Measurements from ENCODE around the gene TFAP2A.
A peak's percentile ranks its signal among the peaks of the same experiment; 100 is the strongest.

TFAP2A gene

DNA sequence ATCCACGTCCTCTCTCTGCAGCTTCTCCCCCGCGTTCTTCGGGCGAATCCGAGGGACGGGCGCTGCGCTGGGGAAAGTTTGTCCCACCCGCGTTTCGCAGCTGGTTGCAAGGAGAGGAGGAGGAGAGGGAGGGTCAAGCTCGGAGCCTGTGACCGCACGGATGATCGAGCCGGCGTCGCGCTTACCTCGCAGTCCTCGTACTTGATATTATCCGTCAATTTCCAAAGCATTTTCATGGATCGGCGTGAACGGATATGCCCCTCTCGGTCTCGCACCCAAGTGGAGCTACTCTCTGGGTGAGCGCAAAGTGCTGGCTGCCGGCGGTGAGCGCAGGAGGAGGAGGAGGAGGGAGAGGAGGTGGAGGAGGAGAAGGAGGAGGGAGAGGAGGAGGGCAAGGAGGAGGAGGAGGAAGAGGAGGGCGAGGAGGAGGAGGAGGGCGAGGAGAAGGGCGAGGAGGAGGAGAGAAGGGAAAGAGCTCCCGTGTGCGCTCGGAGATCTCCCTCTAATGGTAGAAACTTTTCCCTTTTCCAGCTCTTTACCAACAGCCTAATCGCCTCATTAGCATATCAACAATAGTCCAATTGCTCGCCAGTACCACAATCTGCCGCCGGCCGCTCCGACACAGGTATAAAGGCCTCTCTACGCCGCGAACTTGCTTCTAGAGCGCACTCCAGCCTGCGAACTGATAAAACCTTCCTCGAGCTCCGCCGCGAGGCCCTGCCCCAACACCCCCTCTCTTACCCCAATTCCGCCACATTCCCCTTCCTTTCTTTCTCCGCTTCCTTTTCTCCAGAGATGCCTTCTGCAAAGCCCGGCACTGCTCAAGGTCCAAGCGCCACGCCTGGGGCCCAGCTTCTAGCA, at the start of gene TFAP2A:
Gene TFAP2A (minus strand): TSS at position 319 of the 861 bp plus-strand sequence. CDS start 83 bp downstream, at position 236.
- DNase-seq: no peak

DNA sequence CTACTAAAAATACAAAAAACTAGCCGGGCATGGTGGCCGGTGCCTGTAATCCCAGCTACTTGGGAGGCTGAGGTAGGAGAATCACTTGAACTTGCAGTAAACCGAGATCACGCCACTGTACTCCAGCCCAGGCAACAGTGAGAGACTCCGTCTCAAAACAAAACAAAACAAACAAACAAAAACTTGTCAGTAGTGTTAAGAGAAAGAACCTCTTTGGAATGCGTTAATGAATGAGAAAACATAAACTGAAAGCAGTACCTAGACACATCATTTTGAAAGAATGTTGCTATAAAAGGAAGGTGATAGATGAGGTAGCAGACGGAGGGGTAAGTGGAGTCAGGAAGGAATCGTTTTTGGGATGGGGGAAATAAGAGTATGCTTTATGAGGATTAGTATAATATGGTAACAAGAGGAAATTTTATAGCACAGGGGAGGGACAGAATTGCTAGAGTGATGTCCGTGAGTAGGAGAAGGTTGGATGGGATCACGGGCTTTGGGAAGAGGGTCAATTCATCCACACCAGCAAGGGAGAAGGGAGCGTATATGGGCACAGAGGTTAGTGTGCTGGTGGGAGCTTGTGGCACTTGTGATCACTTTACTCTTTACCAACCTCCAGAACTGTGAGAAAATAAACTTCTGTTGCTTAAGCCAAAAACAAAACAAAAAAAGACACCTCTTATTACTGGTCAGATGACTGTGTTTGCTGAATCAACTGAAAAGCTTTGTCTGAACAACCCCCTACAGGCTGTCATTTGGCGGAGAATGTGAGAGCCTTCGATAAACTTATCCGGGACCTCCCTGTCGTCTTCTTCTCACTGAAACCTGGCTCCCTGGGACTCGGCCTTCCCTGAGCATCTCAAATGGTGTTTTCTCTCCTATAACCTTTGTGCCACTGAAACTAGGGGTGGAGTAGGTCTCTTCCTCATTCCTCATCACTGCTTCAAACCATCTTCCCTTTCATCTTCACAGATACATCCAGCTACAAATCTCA, 48.9 kb upstream of the TFAP2A start:
- no peak for DNase-seq

DNA sequence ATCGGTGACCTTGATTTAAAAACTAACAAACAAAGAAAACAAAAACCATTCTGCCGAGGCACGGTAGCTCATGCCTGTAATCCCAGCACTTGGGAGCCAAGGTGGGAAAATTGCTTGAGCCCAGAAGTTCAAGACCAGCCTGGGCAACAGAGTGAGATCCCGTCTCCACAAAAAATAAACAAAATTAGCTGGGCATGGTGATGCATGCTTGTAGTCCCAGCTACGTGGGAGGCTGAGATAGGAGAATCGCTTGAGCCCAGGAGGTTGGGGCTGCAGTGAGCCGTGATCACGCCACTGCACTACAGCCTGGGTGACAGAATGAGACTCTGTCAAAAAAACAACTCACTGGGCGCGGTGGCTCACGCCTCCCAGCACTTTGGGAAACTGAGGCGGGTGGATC, 48.2 kb upstream of the TFAP2A start:
- no peak for DNase-seq

DNA sequence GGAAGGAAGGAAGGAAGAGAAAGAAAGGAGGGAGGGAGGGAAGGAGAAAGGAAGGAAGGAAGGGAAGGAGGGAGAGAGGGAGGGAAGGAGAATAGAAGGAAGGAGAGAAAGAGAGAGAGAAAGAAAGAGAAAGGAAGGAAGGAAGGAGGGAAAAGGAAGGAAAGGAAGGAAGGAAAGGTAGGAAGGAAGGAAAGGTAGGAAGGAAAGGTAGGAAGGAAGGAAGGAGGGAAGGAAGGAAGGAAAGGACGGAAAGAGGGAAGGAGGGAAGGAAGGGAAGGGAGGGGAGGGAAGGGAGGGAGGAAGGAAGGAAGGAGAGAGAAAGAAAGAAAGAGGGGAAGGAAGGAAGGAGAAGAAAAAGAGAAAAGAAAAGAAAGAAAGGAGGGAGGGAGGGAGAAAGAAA, 47.0 kb upstream of the TFAP2A start:
- DNase-seq: no peak

DNA sequence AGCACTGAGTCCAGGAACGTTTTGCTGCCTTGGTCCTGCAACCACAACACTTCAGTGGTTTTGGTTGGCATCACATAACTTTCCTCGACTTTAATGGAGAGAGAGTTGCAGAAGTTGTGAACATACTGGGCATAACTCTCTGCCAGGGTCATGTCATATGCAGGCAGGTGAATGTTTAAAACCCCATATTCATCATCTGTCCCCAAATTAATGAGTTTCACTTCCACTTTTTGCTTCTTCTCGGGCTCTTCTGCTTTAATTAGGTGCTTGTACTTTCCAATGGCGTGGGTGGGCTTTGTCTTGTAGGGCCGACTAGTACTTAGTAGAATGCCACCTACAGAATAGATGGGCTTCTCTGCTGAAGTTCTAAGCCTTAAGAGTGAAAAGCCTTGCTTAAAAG, 45.2 kb upstream of the TFAP2A start:
- no peak for DNase-seq

DNA sequence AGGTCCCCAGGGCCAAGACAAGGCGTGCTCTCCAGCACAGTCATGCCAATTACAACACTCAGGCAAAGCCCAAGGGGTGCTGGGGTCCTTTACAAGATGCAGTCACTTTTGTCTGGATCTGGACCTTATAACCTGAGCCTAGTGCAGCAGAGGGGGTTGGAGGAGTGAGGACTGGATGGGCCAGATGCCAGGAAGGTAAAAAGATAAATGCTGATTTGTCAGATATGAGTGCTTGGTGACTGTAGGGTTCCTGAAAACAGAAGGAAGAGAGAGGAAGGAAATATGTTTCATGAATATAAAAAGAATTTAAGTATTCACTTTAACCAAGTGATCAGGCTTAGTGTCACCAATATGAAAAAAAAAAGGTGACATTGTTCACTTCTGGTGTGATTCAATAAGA, 43.4 kb upstream of the TFAP2A start:
- DNase-seq: no peak

DNA sequence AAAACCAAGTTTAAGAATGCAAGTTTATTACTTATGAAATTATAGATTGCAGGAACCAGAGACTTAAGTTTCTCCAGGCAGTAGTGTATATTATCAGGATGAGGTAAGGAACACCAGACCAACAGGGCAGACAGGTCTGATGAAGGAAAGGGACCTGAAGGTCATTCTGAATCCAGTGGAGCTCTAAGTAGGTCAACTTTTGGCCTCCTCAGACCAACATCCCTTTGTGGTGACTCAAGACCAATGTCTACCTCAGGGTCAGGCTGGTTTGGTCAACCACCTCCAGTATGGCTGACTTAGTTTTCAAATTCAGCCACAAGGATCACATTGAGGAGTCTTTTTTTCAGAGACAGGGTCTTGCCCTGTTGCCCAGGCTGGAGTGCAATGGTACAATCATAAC, 38.7 kb upstream of the TFAP2A start:
- no peak for DNase-seq

DNA sequence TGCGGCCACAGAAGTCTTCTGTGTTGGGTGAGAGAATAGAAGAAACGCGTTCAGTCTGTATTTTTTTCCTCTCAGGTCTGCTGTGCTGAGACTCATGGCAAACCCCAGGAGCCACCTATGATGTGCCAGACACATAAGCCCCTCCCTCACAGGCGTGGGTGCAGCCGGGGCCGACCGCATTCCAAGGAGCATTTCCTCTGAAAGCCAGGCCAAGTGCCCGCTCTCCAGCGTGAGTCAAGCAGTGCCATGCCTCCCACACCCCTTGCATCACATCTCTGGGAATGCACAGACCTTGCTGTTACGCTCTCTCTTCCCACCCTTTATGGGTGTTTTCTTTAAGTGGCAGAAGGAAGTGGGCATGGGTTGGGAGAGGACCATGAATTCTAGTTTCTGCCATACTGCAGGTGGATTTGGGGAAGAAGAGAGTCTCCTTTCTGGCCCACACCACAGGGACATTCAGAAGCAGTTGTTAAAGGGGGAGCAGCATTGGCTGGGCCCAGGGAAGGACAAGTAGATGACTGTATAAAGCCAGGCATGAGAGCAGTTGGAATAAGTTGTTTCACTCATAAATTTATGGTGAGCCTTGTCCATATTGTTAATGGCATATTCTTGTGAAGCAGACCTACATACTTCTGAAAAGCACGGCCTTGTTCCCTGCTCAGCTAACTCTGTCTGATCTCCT, 37.1 kb upstream of the TFAP2A start:
- DNase-seq: no peak

DNA sequence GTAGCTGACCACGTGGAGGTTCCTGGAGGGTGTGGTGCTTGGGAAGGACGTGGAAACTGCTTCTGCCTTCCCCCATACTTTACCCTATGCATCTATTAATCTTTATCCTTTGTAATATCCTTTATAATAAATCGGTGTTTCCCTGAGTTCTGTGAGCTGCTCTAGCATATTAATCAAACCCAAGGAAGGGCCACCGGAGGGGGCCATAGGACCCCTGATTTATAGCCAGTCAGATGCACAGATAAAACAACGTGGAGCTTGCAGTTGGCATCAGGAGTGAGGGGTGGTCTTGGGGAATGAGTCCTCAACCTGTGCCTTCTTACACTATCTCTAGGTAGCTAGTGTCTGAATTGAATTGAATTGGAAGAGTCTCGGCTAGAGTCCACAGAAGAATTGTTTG, 36.5 kb upstream of the TFAP2A start:
- DNase-seq: no peak

DNA sequence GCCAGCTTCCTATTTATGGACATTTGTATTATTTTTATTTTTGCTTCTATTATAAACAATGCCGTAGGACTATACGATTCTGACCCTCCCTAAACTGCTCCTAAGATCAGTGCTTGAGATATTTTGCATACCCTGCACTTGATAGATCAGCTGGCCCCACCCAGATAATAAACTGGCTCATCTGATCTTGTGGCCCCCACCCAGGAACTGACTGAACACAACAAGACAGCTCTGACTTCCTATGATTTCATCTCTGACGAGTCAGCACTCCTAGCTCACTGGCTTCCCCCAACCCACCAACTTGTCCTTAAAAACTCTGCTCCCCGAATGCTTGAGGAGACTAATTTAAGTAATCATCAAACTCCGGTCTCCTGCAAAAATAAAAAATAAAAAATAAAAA, 34.9 kb upstream of the TFAP2A start:
- no peak for DNase-seq

DNA sequence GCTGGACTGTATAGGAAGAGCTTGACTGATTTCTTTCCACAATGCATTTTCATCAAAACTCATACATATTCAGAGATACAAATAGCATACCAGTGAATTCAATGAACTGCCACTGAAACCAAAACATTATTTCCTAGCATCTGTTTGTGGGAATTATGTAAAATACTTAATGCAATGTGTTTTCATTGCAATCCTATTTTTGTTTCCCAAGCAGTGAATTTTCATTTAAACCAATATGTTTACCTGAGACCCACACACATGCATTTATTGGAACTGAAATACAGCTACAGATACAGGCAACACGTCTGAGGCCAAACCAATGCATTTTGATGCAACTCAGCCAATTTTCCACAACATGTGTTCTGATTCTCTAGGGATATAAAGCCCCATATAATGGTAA, 33.2 kb upstream of the TFAP2A start:
- no peak for DNase-seq

DNA sequence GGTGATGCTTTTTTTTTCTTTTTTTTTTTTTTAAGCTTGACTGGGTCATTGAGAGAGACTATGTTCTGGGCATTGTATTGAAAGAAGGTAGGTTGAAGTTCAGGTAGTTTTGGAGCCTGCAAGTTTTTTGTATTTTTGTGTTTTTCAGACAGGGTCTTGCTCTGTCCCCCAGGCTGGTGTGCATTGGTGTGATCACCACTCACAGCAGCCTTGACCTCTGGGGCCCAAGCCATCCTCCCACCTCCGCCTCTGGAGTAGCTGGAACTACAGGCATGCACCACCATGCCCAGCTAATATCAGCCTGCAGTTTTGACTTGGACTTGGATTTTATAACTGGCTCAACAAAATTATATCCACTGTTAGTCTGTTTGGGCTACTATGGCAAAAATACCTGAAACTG, 31.7 kb upstream of the TFAP2A start:
- DNase-seq: no peak

DNA sequence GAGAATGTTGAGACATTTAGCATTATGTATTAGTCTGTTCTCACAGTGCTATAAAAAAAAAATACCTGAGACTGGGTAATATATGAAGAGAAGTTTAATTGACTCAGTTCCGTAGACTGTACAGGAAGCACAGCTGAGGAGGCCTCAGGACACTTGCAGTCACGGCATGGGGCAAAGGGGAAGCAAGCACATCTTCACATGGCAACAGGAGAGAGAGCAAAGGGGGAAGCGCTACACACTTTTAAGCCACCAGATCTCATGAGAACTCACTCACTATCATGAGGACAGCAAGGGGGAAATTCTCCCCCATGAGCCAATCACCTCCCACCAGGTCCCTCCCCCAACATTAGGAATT, 26.8 kb upstream of the TFAP2A start:
- DNase-seq: no peak

DNA sequence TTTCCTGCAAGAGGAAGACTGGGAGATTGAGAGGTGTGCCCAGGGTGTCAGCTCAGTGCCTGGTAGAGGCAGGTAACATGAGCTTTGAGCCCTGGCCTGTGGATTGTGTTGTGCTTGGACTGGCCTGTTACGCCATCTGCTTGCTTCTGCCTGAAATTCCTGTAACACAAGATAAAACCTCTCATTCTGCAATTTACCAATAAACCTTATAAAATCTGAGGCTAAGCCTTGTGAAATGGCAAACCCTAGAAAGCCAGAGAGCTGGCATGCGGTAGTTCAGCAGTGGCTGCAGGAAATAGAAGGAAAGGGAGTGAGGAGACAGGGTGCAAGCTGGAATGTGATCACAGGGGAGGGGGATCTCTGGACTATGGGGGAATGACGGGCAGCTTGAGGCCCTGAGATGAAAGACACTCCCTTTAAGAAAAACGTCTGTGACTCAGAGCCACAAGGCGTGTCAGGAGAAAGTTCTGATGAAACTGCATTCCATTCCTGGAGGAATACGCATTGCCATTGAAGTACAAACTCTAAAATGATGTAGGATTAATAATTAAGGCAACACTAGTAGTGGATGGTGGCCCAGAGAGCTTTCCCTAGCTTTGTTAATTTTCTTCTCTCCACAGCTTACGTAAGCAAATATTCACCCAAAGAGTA, 26.3 kb upstream of the TFAP2A start:
- DNase-seq: no peak

DNA sequence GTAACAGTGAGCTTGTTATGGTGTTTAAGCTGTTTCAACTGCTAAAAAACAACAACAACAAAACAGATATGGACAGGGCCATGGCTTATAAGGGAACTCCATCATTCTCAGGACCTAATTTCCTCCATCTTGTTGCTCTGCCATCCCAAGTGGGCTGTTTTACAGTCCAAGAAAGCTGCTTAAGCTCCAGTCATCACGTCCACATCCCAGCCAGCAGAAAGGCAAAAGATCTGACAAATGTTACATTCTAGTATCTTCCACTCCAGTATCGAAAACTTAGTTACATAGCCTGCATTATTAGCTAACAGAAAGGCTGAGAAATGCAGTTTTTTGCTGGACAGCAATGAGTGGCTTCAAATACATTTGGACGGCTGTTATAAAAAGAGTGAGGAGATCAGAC, 23.0 kb upstream of the TFAP2A start:
- DNase-seq: no peak

DNA sequence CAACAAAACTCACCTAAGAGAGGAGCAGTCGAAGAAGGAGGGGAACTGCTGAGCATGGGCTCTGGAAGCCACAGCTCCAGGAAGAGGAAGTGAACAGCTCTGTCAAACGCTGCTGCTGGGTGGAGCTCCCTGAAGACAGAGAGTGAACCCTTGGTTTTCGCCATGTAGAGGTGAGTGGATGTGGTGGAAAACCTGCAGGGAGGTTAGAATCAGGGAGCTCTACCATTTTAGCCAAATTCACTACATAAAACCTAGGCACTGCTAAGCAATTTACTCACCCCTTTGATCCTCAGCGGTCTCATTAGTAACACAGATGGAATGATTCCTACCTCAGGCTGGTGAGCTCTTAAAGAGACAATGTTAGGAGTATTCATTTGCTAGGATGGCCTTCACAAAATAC, 19.4 kb upstream of the TFAP2A start:
- DNase-seq: no peak

DNA sequence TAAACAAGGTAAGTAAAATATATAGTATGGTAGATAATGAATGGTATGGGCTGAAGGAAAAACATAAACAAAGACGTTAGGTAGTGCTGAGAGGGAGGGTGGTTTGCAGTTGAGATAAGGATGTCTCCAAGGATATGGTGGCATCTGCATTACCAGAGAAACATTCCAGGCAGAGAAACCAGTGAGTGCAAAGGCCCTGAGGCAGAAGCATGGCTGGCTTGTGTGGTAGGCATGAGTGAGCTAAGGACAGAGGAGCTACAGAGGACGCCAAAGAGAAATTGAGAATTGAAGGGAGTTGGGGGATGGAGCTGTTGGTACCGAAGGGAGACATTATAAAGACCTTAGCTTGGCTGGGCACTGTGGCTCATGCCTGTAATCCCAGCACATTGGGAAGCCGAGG, 18.4 kb upstream of the TFAP2A start:
- DNase-seq: no peak

DNA sequence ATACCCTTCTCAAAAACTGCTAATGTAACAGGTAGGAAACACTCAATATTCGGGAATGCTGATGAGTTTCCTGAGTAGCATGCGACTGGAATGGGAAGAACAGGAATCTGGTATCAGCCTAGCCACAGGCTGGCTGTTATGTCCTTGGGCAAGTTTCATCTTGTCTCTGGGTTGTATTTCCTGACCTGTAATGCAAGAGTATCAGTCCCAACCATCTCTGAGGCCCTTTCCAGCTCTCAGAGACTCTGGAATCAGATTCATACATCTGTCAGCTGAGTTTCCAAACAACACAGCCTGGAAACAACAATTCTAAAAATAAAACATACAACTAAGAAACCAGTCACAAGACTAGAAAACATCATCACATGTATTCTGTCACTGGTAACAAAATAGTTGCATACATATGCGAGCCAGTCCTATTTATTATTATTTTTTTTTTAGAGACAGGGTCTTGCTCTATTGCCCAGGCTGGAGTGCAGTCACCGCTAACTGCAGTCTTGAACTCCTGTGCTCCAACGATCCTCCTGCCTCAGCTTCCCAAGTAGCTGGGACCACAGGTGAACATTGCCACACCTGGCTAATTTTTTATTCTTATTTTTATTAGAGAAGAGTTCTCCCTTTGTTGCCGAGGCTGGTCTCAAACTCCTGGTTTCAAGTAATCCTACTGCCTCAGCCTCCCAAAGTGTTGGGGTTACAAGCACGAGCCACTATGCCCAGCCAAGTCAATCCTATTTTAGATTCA, 16.7 kb upstream of the TFAP2A start:
- DNase-seq: no peak

DNA sequence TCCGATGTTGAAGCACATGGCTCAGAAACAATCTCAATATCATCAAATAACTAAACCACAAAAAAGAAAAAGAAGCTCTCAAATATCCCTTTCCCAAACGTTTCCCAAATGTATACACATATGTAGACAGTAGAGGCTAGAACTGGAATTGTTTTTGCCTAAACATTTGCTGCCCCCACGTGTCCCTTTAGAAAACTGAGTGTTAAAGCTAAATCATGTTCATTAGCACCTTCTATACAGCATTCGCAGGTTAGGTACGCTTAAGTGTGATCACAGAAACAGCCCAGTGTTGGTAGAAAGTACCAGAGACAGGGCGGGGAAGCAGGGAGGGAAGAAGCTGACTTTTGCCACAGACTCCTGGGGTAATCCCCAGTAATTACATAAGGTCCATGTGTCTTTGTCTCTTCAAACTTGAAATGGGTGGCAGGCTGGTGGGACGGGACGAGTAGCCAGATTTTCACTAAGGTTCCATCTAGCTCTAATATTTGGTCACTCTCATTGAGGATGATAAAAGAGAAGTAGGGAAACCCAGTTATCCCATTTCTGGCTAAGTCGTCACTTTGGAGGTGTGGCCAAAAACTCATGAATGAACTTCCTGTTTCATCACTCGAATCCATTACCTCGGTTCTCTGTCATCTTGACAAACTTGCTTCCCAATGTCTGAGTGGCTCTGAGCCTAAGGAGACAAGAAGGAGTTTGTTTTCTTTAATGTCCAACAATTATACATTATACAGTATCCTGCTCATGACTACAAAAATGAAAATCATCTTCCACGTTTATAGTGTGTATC, 15.0 kb upstream of the TFAP2A start:
- DNase-seq: peak; percentile 61 to 86 (median 62)

DNA sequence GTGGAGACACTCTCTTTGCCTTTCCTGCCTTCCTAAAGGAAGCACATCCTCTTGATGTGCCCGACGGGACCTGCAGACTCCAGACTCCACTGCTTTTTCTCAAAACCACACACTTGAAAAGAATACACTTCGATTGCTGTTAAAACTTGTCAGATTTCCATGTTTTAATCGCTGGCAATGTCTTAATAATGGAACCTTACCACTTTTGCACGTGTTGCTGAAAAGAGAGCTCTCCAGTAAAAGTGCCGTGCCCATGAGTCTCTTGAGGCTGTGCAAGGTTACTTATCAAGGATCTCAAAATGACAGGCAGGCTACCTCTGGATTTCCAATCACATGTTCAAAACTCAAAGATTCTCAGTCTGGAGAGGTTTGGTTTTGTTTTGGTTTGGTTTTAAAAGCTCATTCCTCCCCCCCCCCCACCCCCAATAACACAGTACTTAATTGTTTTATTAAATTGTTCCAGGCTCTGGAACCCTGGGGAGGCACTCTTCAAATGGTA, 12.0 kb upstream of the TFAP2A start:
- DNase-seq: peak; percentile 45 to 71 (median 58)
